ENCODE measurements around the gene P3H1.

GRCh38 chr1:42807056-42807668, 40.3 kb upstream of the P3H1 start:
- no peak for TF ChIP-seq POLR2A (IDR thresholded peaks at IDR 0.05; ENCODE audit: low read depth, low read length)
- TF ChIP-seq TAF1 (IDR thresholded peaks at IDR 0.05; ENCODE audit: low read depth, low read length), result no peak
- no peak for TF ChIP-seq PAX5 (IDR thresholded peaks at IDR 0.05; ENCODE audit: insufficient read depth, low read length, severe bottlenecking)

Data from GM12891 (cell line).